OCI-LY3 (cell line): ENCODE results near the gene HSF2BP.

ENCODE experiments used
- EZH2phosphoT487 ChIP-seq: fragments of 200-600 bp; shearing (Covaris generic); IDR thresholded peaks from 2 replicates; pipeline ENCODE4 v1.6.1; 2018; ENCODE audit warnings: antibody characterized with exemption, mixed run types, low read depth
- TF ChIP-seq, protein P1 (sequence below): fragments of 200-600, 300-600 bp; sonication (generic); IDR thresholded peaks from 2 replicates; pipeline ENCODE4 v1.5.1; 2014; ENCODE audit warnings: antibody characterized with exemption, low read length, low read depth

DNA sequence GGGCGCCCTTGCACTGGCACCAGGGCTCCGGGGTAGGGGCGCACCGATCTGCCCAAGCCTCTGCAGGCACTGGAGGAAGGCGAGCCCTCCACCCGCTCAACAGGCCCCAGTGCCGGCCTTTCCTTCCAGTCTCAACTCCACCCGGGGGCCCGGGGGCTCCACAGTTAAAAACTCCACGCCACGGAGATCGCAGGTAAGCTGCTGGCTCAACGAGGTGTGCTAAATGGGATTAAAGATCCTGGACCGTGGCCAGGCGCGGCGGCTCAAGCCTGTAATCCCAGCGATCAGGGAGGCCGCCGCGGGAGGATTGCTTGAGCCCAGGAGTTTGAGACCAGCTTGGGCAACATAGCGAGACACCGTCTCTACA, 536 bp downstream of the HSF2BP start:
- TF ChIP-seq, protein P1, sequence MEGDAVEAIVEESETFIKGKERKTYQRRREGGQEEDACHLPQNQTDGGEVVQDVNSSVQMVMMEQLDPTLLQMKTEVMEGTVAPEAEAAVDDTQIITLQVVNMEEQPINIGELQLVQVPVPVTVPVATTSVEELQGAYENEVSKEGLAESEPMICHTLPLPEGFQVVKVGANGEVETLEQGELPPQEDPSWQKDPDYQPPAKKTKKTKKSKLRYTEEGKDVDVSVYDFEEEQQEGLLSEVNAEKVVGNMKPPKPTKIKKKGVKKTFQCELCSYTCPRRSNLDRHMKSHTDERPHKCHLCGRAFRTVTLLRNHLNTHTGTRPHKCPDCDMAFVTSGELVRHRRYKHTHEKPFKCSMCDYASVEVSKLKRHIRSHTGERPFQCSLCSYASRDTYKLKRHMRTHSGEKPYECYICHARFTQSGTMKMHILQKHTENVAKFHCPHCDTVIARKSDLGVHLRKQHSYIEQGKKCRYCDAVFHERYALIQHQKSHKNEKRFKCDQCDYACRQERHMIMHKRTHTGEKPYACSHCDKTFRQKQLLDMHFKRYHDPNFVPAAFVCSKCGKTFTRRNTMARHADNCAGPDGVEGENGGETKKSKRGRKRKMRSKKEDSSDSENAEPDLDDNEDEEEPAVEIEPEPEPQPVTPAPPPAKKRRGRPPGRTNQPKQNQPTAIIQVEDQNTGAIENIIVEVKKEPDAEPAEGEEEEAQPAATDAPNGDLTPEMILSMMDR = no peak
- TF ChIP-seq EZH2phosphoT487 = no peak
